Endothelial cell of umbilical vein (primary cell): ENCODE data around the gene EFHC1. TPM values are rescaled to one million over a fixed set of nuclear protein-coding genes. Genes with fewer than 3 reads are reported as not detected.

Experiments used
- BruUV-seq: library from RNA; stranded (reverse); fragments of 400-500 nt; replicated peaks from 2 replicates; lab custom pipeline; 2021; lab: Mats Ljungman, UMichigan
- CTCF ChIA-PET: fragments of 300-600, 350-600 bp; sonication (Branson Sonifier 250); formaldehyde crosslinking; loops from one replicate; lab custom pipeline; 2021; ENCODE audit warnings: antibody characterized with exemption, inconsistent platforms; lab: Charles Lee
- POLR2A ChIA-PET: fragments of 300-600, 350-600 bp; sonication (Branson Sonifier 250); formaldehyde crosslinking; loops from one replicate; lab custom pipeline; 2021; ENCODE audit warnings: antibody characterized with exemption, inconsistent platforms; lab: Charles Lee
- DNase-seq: peaks from one replicate; pipeline ENCODE4 v3.0.0-alpha.2; 2011; ENCODE audit warnings: low read depth, low spot score
- FAIRE-seq: peaks from 2 replicates; lab custom pipeline; 2011; peaks lifted over from hg19 to GRCh38; lab: Jason Lieb, UNC
- H2AFZ ChIP-seq: 2 replicates; pipeline ENCODE4 v1.6.0; 2012; ENCODE audit warnings: low read depth, low read length, control low read depth, inconsistent platforms
- H3K27ac ChIP-seq: 2 replicates; pipeline ENCODE4 v1.5.1; 2011; ENCODE audit warnings: low read depth, mild to moderate bottlenecking, control low read depth, low read length, moderate library complexity; ENCODE audit not compliant: insufficient read depth
- H3K27me3 ChIP-seq, 2 experiments: 2 replicates each; pipeline versions ENCODE4 v1.6.0 to v1.6.1; 2011; ENCODE audit warnings: low read length in 2 of 2, mixed read lengths in 1 of 2; ENCODE audit not compliant: control insufficient read depth in 2 of 2, insufficient read depth in 2 of 2
- H3K36me3 ChIP-seq, 2 experiments: 2 replicates in 1 of 2; 3 replicates in 1 of 2; pipeline ENCODE4 v1.5.1; 2011; ENCODE audit warnings: low read length in 2 of 2, mild to moderate bottlenecking in 1 of 2, moderate library complexity in 1 of 2; ENCODE audit not compliant: control insufficient read depth in 2 of 2, insufficient read depth in 2 of 2; ENCODE audit errors: extremely low read depth in 1 of 2
- H3K4me1 ChIP-seq: 3 replicates; pipeline ENCODE4 v1.5.1; 2011; ENCODE audit warnings: mild to moderate bottlenecking, low read length; ENCODE audit not compliant: control insufficient read depth, insufficient read depth; ENCODE audit errors: extremely low read depth
- H3K4me2 ChIP-seq: 2 replicates; pipeline ENCODE4 v1.6.1; 2011; ENCODE audit warnings: low read length, control low read depth, mixed read lengths; ENCODE audit not compliant: insufficient read depth
- H3K4me3 ChIP-seq, 3 experiments: fragments of 200-600 bp in 1 of 3; sonication (generic), shearing (Covaris generic) in 1 of 3; replicated peaks in 1 of 3; 2 replicates each; pipeline ENCODE4 v1.5.1; 2011 to 2016; ENCODE audit warnings: control low read depth in 3 of 3, low read length in 3 of 3, mild to moderate bottlenecking in 2 of 3, inconsistent platforms in 1 of 3, low read depth in 1 of 3, moderate library complexity in 1 of 3; ENCODE audit not compliant: insufficient read depth in 1 of 3
- H3K79me2 ChIP-seq: 2 replicates; pipeline ENCODE4 v1.6.0; 2012; ENCODE audit warnings: low read length, inconsistent platforms; ENCODE audit not compliant: control insufficient read depth, insufficient read depth
- H3K9ac ChIP-seq: replicated peaks from 2 replicates; pipeline ENCODE3; 2011; ENCODE audit warnings: low read length, control low read depth; ENCODE audit not compliant: insufficient read depth; ENCODE audit errors: extremely low read depth
- H3K9me1 ChIP-seq: replicated peaks from 3 replicates; pipeline ENCODE4 v1.6.0; 2011; ENCODE audit warnings: mild to moderate bottlenecking, low read length; ENCODE audit not compliant: control insufficient read depth, insufficient read depth; ENCODE audit errors: extremely low read depth
- H3K9me3 ChIP-seq: replicated peaks from 2 replicates; pipeline ENCODE4 v1.5.1; 2012; ENCODE audit warnings: low read length, inconsistent platforms; ENCODE audit not compliant: control insufficient read depth, insufficient read depth
- H4K20me1 ChIP-seq: replicated peaks from 2 replicates; pipeline ENCODE3; 2011; ENCODE audit warnings: mild to moderate bottlenecking, low read length; ENCODE audit not compliant: control insufficient read depth, insufficient read depth; ENCODE audit errors: extremely low read depth
- CTCF ChIP-seq, 2 donors: IDR thresholded peaks; 1 replicate in 1 of 2; 2 replicates in 1 of 2; pipeline ENCODE4 v1.5.1; 2011; ENCODE audit warnings: low read length in 2 of 2, mild to moderate bottlenecking in 2 of 2, moderate library complexity in 2 of 2, control low read depth in 1 of 2, inconsistent platforms in 1 of 2, low read depth in 1 of 2; ENCODE audit not compliant: insufficient read depth in 1 of 2; ENCODE audit errors: extremely low read depth in 1 of 2
- POLR2A ChIP-seq: IDR thresholded peaks from 2 replicates; pipeline ENCODE4 v1.6.1; 2012; ENCODE audit warnings: low read depth, mild to moderate bottlenecking, control low read depth, low read length
- dilution Hi-C: fragments of 300-500 bp; cut with MboI; formaldehyde crosslinking; loops from one replicate; pipeline ENCODE4 v1.15.0; 2019; ENCODE audit warnings: low sequenced_read_pairs; ENCODE audit not compliant: extremely low pct_ligation_motif_present
- intact Hi-C: fragments of 100-400 bp; cut with micrococcal nuclease; formaldehyde crosslinking; loops from one replicate; pipeline ENCODE4 v1.10.0; 2022
- polyA plus RNA-seq, 4 experiments: library from polyadenylated mRNA; depleted of rRNA in 3 of 4; stranded (reverse) in 3 of 4; unstranded in 1 of 4; fragments of >200 nt; gene quantifications; 2 replicates each; pipeline versions ENCODE4 v1.2.1 to v1.2.3, GENCODE V29; 2011 to 2012; ENCODE audit warnings: missing spikeins in 1 of 4
- total RNA-seq: library from RNA; stranded (reverse); gene quantifications from 2 replicates; pipeline ENCODE4 v1.2.3, GENCODE V29; 2021

EFHC1 gene
- total and polyA plus RNA-seq, 2 donors (not counting 3 experiments of a cell fraction or from before 2014, with no cell fraction given) = 14.6 to 17.6 TPM

GRCh38 chr6:52399511-52400312, 20.4 kb upstream of the EFHC1 start:
- no peak overlapping the region for H3K4me3 ChIP-seq
- H3K4me1 ChIP-seq = no peaks in the 10 kb centered on the region
- peak; percentile 75 to 81 for TF ChIP-seq CTCF (IDR thresholded peaks at IDR 0.05; ENCODE audit: extremely low read depth in 1 of 2, insufficient read depth in 1 of 2, low read depth in 1 of 2, low read length in 2 of 2)
- no peak for TF ChIP-seq POLR2A
- no peaks in the 10 kb centered on the region for H4K20me1 ChIP-seq
- BruUV-seq = no TSS peak
- POLR2A ChIA-PET = interaction anchor here (1.3 kb wide), 1 partner anchor 38 kb away, joined by 3 read pairs; the partner anchor contains the start of gene PAQR8
- no peak overlapping the region for H3K4me2 ChIP-seq
- DNase-seq (peak; percentile 59), FAIRE-seq (peak; percentile 89)
- H3K79me2 ChIP-seq = no peaks in the 10 kb centered on the region
- H3K27ac ChIP-seq = no peak overlapping the region
- H3K9me1 ChIP-seq = no peaks in the 10 kb centered on the region
- intact Hi-C loops = loop anchor here (1.0 to 10.0 kb wide), 3 partner anchors 36 to 335 kb away; no protein-coding TSS in a partner anchor
- H3K27me3 ChIP-seq = no peaks in the 10 kb centered on the region
- H3K36me3 ChIP-seq = peaks cover 0 to 4% of the 10 kb centered on the region in 2 experiments
- no peaks in the 10 kb centered on the region for H3K9me3 ChIP-seq
- CTCF ChIA-PET = interaction anchor here (0.6 to 4.0 kb wide), 39 partner anchors 9 to 336 kb away, joined by 3 to 104 read pairs (median 4); partner anchors contain the start of genes MCM3 and PAQR8
- H3K9ac ChIP-seq = no peak overlapping the region
- no peak overlapping the region for H2AFZ ChIP-seq
- dilution Hi-C loops = loop anchor here (25.0 kb wide), 3 partner anchors 112 to 263 kb away; partner anchors contain the start of genes MCM3 and TMEM14A
